ENCODE measurements around the gene EPB41L5. TPM values are rescaled to one million over a fixed set of nuclear protein-coding genes. Genes with fewer than 3 reads are reported as not detected.
"Not testable (repeated sequence)": the region's sequence is repeated elsewhere in the genome, so short reads cannot be mapped to it uniquely, and the experiment has no call there.

EPB41L5 gene
- polyA plus RNA-seq, 1 donor (not counting 4 experiments of a cell fraction or from before 2014, with no cell fraction given), result 17.8 TPM

GRCh38 chr2:120118471-120118870 lies 105.6 kb downstream of the EPB41L5 start:
- H3K4me3 ChIP-seq (ENCODE audit: control insufficient read depth in 2 of 3, extremely low read depth in 1 of 3, insufficient read depth in 2 of 3, low read depth in 1 of 3, low read length in 3 of 3), result no peak overlapping the region
- H3K9me3 ChIP-seq (ENCODE audit: control insufficient read depth, low read depth, low read length), result no peaks in the 10 kb centered on the region
- no peak overlapping the region for H3K27ac ChIP-seq (ENCODE audit: control insufficient read depth, insufficient read depth, low read length)
- DNase-seq (ENCODE audit: low read depth, low spot score), result no peak
- no peak for FAIRE-seq
- no peak overlapping the region for H2AFZ ChIP-seq (ENCODE audit: control insufficient read depth, low read length)
- no peaks in the 10 kb centered on the region for H3K4me1 ChIP-seq (ENCODE audit: control insufficient read depth, extremely low read depth, insufficient read depth, low read length)
- no peaks in the 10 kb centered on the region for H4K20me1 ChIP-seq (ENCODE audit: control insufficient read depth, extremely low read depth, insufficient read depth, low read length)
- no peak overlapping the region for H3K4me2 ChIP-seq (ENCODE audit: control insufficient read depth, extremely low read depth, insufficient read depth, low read depth, low read length)
- H3K27me3 ChIP-seq (ENCODE audit: control insufficient read depth, extremely low read depth, insufficient read depth, low read length), result no peaks in the 10 kb centered on the region
- TF ChIP-seq EZH2 (IDR thresholded peaks at IDR 0.05; ENCODE audit: low read length) (no peak), CTCF (optimal IDR thresholded peaks at IDR 0.05 in 1 of 3, IDR thresholded peaks at IDR 0.05 in 1 of 3, conservative IDR thresholded peaks at IDR 0.05 in 1 of 3; ENCODE audit: extremely low read depth in 1 of 3, insufficient read depth in 2 of 3, low read length in 3 of 3) (no peak)
- H3K9ac ChIP-seq (ENCODE audit: control insufficient read depth, extremely low read depth, insufficient read depth, low read length), result no peak overlapping the region
- H3K79me2 ChIP-seq (ENCODE audit: control insufficient read depth, insufficient read depth, low read length), result no peaks in the 10 kb centered on the region
- dilution Hi-C loops (cut with MboI; ENCODE audit: extremely low pct_ligation_motif_present, low sequenced_read_pairs), result no loop called here
- no peaks in the 10 kb centered on the region for H3K9me1 ChIP-seq (ENCODE audit: control insufficient read depth, extremely low read depth, insufficient read depth, low read length)
- no peaks in the 10 kb centered on the region for H3K36me3 ChIP-seq (ENCODE audit: control insufficient read depth in 2 of 2, extremely low read depth in 1 of 2, insufficient read depth in 2 of 2, low read length in 2 of 2)

- dilution Hi-C loops (cut with MboI; ENCODE audit: extremely low pct_ligation_motif_present, low sequenced_read_pairs), result not testable (repeated sequence)
Observed at GRCh38 chr2:120121337-120121736, 108.5 kb downstream of the EPB41L5 start.

GRCh38 chr2:120123090-120123489 lies 110.2 kb downstream of the EPB41L5 start:
- H2AFZ ChIP-seq (ENCODE audit: control insufficient read depth, low read length), result no peak overlapping the region

More at GRCh38 chr2:120121337-120121736, 108.5 kb downstream of the EPB41L5 start:
- H2AFZ ChIP-seq (ENCODE audit: control insufficient read depth, low read length); H3K9ac ChIP-seq (ENCODE audit: control insufficient read depth, extremely low read depth, insufficient read depth, low read length); H4K20me1 ChIP-seq (ENCODE audit: control insufficient read depth, extremely low read depth, insufficient read depth, low read length); H3K4me1 ChIP-seq (ENCODE audit: control insufficient read depth, extremely low read depth, insufficient read depth, low read length); H3K9me3 ChIP-seq (ENCODE audit: control insufficient read depth, low read depth, low read length); H3K36me3 ChIP-seq (ENCODE audit: control insufficient read depth in 2 of 2, extremely low read depth in 1 of 2, insufficient read depth in 2 of 2, low read length in 2 of 2); H3K9me1 ChIP-seq (ENCODE audit: control insufficient read depth, extremely low read depth, insufficient read depth, low read length); H3K4me3 ChIP-seq (ENCODE audit: control insufficient read depth in 2 of 3, extremely low read depth in 1 of 3, insufficient read depth in 2 of 3, low read depth in 1 of 3, low read length in 3 of 3); H3K4me2 ChIP-seq (ENCODE audit: control insufficient read depth, extremely low read depth, insufficient read depth, low read depth, low read length); DNase-seq (ENCODE audit: low read depth, low spot score); H3K27me3 ChIP-seq (ENCODE audit: control insufficient read depth, extremely low read depth, insufficient read depth, low read length); FAIRE-seq; H3K79me2 ChIP-seq (ENCODE audit: control insufficient read depth, insufficient read depth, low read length); H3K27ac ChIP-seq (ENCODE audit: control insufficient read depth, insufficient read depth, low read length): not testable (repeated sequence)

More at GRCh38 chr2:120123090-120123489, 110.2 kb downstream of the EPB41L5 start:
- Histone ChIP-seq H3K9me3 (ENCODE audit: control insufficient read depth, low read depth, low read length) (no peaks in the 10 kb centered on the region), H4K20me1 (ENCODE audit: control insufficient read depth, extremely low read depth, insufficient read depth, low read length) (no peaks in the 10 kb centered on the region), H3K4me1 (ENCODE audit: control insufficient read depth, extremely low read depth, insufficient read depth, low read length) (no peaks in the 10 kb centered on the region), H3K79me2 (ENCODE audit: control insufficient read depth, insufficient read depth, low read length) (no peaks in the 10 kb centered on the region), H3K4me2 (ENCODE audit: control insufficient read depth, extremely low read depth, insufficient read depth, low read depth, low read length) (no peak overlapping the region), H3K27ac (ENCODE audit: control insufficient read depth, insufficient read depth, low read length) (no peak overlapping the region), H3K36me3 (ENCODE audit: control insufficient read depth in 2 of 2, extremely low read depth in 1 of 2, insufficient read depth in 2 of 2, low read length in 2 of 2) (no peaks in the 10 kb centered on the region), H3K27me3 (ENCODE audit: control insufficient read depth, extremely low read depth, insufficient read depth, low read length) (no peaks in the 10 kb centered on the region), H3K9ac (ENCODE audit: control insufficient read depth, extremely low read depth, insufficient read depth, low read length) (no peak overlapping the region), H3K4me3 (ENCODE audit: control insufficient read depth in 2 of 3, extremely low read depth in 1 of 3, insufficient read depth in 2 of 3, low read depth in 1 of 3, low read length in 3 of 3) (no peak overlapping the region), H3K9me1 (ENCODE audit: control insufficient read depth, extremely low read depth, insufficient read depth, low read length) (no peaks in the 10 kb centered on the region)
- TF ChIP-seq CTCF (optimal IDR thresholded peaks at IDR 0.05 in 1 of 3, IDR thresholded peaks at IDR 0.05 in 1 of 3, conservative IDR thresholded peaks at IDR 0.05 in 1 of 3; ENCODE audit: extremely low read depth in 1 of 3, insufficient read depth in 2 of 3, low read length in 3 of 3) (no peak), EZH2 (IDR thresholded peaks at IDR 0.05; ENCODE audit: low read length) (no peak)
- no peak for FAIRE-seq
- DNase-seq (ENCODE audit: low read depth, low spot score), result no peak
- dilution Hi-C loops (cut with MboI; ENCODE audit: extremely low pct_ligation_motif_present, low sequenced_read_pairs), result no loop called here

All from keratinocyte (primary cell).